Psoas muscle (tissue), 8 donors: ENCODE measurements around the gene CEP43. TPM values are rescaled to one million over a fixed set of nuclear protein-coding genes. Genes with fewer than 3 reads are reported as not detected.

Experiments used
- ATAC-seq, 4 donors: fragments of 200-7000 bp; cut with Tn5 transposase; one replicate each; pipeline ENCODE4 v1.9.1; 2020; ENCODE audit warnings: moderate library complexity in 3 of 4, mild to moderate bottlenecking in 2 of 4
- DNase-seq, 2 donors: peaks; one replicate each; pipeline ENCODE4 v3.0.0-alpha.2; 2020
- H3K27ac ChIP-seq: fragments of 200-600 bp; one replicate; pipeline ENCODE4 v1.8.0; 2022
- H3K27me3 ChIP-seq, 3 donors: fragments of 200-600 bp in 1 of 3; one replicate each; pipeline versions ENCODE4 v1.6.1 to v1.8.0; 2013 to 2022; ENCODE audit warnings: low read length in 2 of 3, mild to moderate bottlenecking in 2 of 3, moderate library complexity in 1 of 3; ENCODE audit not compliant: insufficient read depth in 3 of 3
- H3K36me3 ChIP-seq, 2 donors: fragments of 200-600 bp in 1 of 2; one replicate each; pipeline versions ENCODE4 v1.6.1 to v1.8.0; 2013 to 2022; ENCODE audit warnings: low read depth in 1 of 2, mild to moderate bottlenecking in 1 of 2, moderate library complexity in 1 of 2; ENCODE audit not compliant: insufficient read depth in 1 of 2
- H3K4me1 ChIP-seq: fragments of 200-600 bp; one replicate; pipeline ENCODE4 v1.8.0; 2022
- H3K4me3 ChIP-seq: fragments of 200-600 bp; one replicate; pipeline ENCODE4 v1.8.0; 2022; ENCODE audit warnings: mild to moderate bottlenecking
- H3K9me3 ChIP-seq: fragments of 200-600 bp; one replicate; pipeline ENCODE4 v1.8.0; 2022
- WGBS, 3 donors: extraction: QIAGEN DNeasy Blood & Tissue Kit; methylation state at CpG; one replicate each; pipeline versions ENCODE4 v1.1.6 to v1.1.7; 2013; 5-methylcytosine and 5-hydroxymethylcytosine counted together
- intact Hi-C, 2 donors: fragments of 100-400 bp; cut with DNase I; formaldehyde crosslinking; loops; one replicate each; pipeline versions ENCODE4 v1.11.0 to v1.14.2; 2022
- polyA plus RNA-seq, 3 donors: library from polyadenylated mRNA; stranded (reverse); fragments of 200-250 nt; gene quantifications; one replicate each; pipeline ENCODE4 v1.2.3, GENCODE V29; 2013
- total RNA-seq, 4 donors: library from RNA; stranded (reverse); fragmentation: NEBNext Ultra II Directional in 2 of 4; extraction: Animal tissue kit (Norgen Biotek cat#: 25700) in 2 of 4; gene quantifications; one replicate each; pipeline versions ENCODE4 v1.2.1 to v1.2.4, GENCODE V29; 2021 to 2023
- TF ChIP-seq, protein P1 (sequence below): fragments of 200-600 bp; IDR thresholded peaks from one replicate; pipeline ENCODE4 v1.8.0; 2022; ENCODE audit warnings: antibody characterized with exemption
- donor health status: healthy with polysubstance abuse.
- donor health status: DM: no; HTN: no; CAD: no; lungs with moderate emphysema.
- donor health status: Bipolar disorder and iron deficiency.
- donor health status: healthy.
- donor health status: DM: yes; HTN: yes; CAD: no.
- donor health status: DM: no; HTN: no; CAD: no.
- donor health status: DM: no; HTN: no; CAD: no.
- donor health status: DM: yes; HTN: yes; CAD: no.

CEP43 gene
- total and polyA plus RNA-seq, 7 donors, result 3.0 to 18.8 (median 7.3) TPM

GRCh38 chr6:166951670-166952060 is 47.5 kb upstream of the CEP43 start:
- Histone ChIP-seq H3K4me1 (peaks cover 4% of the 10 kb centered on the region), H3K4me3 (no peak overlapping the region), H3K27me3 (no peaks in the 10 kb centered on the region), H3K9me3 (no peaks in the 10 kb centered on the region), H3K36me3 (peaks cover 0 to 9% of the 10 kb centered on the region in 2 donors), H3K27ac (no peak overlapping the region)
- 85 to 93% (median 90%) methylated on average over 3 of the region's 3 CpGs for WGBS, 3 donors
- TF ChIP-seq, protein P1, sequence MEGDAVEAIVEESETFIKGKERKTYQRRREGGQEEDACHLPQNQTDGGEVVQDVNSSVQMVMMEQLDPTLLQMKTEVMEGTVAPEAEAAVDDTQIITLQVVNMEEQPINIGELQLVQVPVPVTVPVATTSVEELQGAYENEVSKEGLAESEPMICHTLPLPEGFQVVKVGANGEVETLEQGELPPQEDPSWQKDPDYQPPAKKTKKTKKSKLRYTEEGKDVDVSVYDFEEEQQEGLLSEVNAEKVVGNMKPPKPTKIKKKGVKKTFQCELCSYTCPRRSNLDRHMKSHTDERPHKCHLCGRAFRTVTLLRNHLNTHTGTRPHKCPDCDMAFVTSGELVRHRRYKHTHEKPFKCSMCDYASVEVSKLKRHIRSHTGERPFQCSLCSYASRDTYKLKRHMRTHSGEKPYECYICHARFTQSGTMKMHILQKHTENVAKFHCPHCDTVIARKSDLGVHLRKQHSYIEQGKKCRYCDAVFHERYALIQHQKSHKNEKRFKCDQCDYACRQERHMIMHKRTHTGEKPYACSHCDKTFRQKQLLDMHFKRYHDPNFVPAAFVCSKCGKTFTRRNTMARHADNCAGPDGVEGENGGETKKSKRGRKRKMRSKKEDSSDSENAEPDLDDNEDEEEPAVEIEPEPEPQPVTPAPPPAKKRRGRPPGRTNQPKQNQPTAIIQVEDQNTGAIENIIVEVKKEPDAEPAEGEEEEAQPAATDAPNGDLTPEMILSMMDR, result no peak
- intact Hi-C loops, result loop anchor here in 1 of 2 donors (2.0 kb wide), 1 partner anchor 165 kb away; no protein-coding TSS in a partner anchor
- ATAC-seq (no peak), DNase-seq (no peak)

GRCh38 chr6:166952121-166952520 is 47.1 kb upstream of the CEP43 start:
- ATAC-seq (no peak), DNase-seq (no peak)
- WGBS, 3 donors, result 89 to 93% (median 91%) methylated on average over 12 of the region's 12 CpGs
- no peaks in the 10 kb centered on the region for H3K27me3 ChIP-seq
- intact Hi-C loops, result loop anchor here in 1 of 2 donors (2.0 kb wide), 1 partner anchor 165 kb away; no protein-coding TSS in a partner anchor
- peaks cover 0 to 5% of the 10 kb centered on the region in 2 donors for H3K36me3 ChIP-seq
- no peak overlapping the region for H3K27ac ChIP-seq
- H3K4me1 ChIP-seq, result peaks cover 4% of the 10 kb centered on the region
- TF ChIP-seq, protein P1, result no peak
- H3K9me3 ChIP-seq, result no peaks in the 10 kb centered on the region
- H3K4me3 ChIP-seq, result no peak overlapping the region

GRCh38 chr6:166952567-166953486 is 46.4 kb upstream of the CEP43 start:
- Histone ChIP-seq H3K4me3 (no peak overlapping the region), H3K9me3 (no peaks in the 10 kb centered on the region), H3K4me1 (peaks cover 4% of the 10 kb centered on the region), H3K27me3 (no peaks in the 10 kb centered on the region), H3K36me3 (no peaks in the 10 kb centered on the region), H3K27ac (no peak overlapping the region)
- 86 to 88% (median 87%) methylated on average over 17 of the region's 17 CpGs for WGBS, 3 donors
- intact Hi-C loops, result loop anchor here in 1 of 2 donors (2.0 kb wide), 1 partner anchor 166 kb away; no protein-coding TSS in a partner anchor
- ATAC-seq (no peak), DNase-seq (no peak)
- TF ChIP-seq, protein P1, result no peak

DNA sequence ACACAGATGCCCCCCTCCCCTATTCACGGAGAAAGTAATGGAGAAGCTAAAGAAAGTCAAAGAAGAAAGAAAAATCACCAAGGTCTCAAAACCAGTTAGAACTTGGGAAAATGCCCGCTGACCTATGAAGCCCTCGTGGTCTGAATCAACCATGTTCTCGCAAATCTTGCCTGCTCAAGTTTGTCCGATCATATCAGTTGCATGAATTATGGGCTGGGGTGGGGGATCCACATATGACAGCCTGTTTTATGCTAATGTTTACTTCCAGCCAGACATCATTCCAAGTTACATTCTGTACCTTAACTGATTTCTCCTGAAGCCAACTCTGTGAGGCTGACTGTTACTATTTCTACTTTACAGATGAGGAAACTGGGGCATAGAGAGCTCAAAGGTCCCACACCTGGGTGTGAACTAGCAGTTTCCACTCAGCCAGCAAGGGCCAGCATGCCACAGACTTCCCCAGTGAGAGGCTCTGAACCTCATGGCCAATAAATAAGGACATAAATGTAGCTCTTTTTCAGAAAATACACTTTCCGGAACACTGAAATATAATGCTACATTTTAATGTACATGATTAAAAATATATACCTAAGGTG is 45.0 kb upstream of the CEP43 start:
- Histone ChIP-seq H3K36me3 (no peaks in the 10 kb centered on the region), H3K27me3 (no peaks in the 10 kb centered on the region), H3K4me3 (no peak overlapping the region), H3K9me3 (no peaks in the 10 kb centered on the region), H3K27ac (no peak overlapping the region), H3K4me1 (peaks cover 4% of the 10 kb centered on the region)
- ATAC-seq (no peak), DNase-seq (no peak)
- WGBS, 3 donors, result 84 to 87% (median 86%) methylated on average over 6 of the region's 6 CpGs
- TF ChIP-seq, protein P1, result no peak
- intact Hi-C loops, result no loop called here
